Ovary (tissue), 3 donors: ENCODE data around the gene INPP5D.

Experiments
- CTCF ChIP-seq, 3 donors: fragments of 450-650 bp in 2 of 3; fragments of 200-600 bp in 1 of 3; IDR thresholded peaks; one replicate each; pipeline versions ENCODE4 v1.5.1 to v1.8.0; 2016 to 2022; ENCODE audit warnings: antibody characterized with exemption in 3 of 3, mild to moderate bottlenecking in 1 of 3
- POLR2A ChIP-seq: fragments of 450-650 bp; IDR thresholded peaks from one replicate; pipeline ENCODE4 v1.6.1; 2017; ENCODE audit warnings: antibody characterized with exemption, mild to moderate bottlenecking, moderate library complexity
- donor health status: DM: no; HTN: no; CAD: no.

DNA sequence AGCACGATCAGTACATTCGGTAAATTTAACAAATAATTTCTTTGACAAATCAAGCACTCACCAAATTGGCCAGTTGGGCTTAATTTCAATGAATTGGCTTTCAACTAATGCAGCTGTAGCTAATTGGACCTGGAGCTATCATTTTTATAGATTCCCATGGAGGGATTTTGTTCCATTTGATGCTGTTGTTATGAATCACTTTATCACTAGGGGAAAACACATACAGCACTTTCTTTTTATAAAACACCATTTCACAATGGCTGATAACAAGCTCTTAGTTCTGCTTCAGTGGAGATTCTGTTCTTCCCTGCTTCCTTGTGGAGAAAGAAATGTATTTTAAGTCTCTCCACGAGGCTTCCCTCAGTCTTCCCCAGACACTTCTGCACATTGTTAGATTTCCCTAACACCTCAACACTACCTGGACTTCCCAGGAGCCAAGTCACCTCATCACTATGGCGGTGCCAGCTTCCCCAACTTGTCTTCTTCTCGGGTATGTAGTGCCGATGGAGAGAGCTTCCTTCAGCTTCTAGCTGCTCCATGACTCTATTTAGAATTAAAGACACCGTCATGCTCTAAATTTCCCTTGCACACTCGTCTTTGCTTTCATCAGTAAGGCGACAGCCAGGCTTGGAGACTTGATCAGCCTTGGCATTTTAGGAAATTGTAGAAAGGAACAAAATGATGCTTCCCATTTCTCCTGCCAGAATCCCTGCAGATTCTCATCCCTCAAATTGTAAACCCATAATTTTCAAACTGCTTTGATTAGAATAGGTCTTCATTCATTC lies 72.0 kb downstream of the INPP5D start:
- TF ChIP-seq CTCF (IDR thresholded peaks at IDR 0.05) (no peak), POLR2A (no peak)
